ENCODE results near the gene ELSPBP1. TPM values are rescaled to one million over a fixed set of nuclear protein-coding genes. Genes with fewer than 3 reads are reported as not detected.

ELSPBP1 gene
- total and polyA plus RNA-seq, 4 donors, result 0.74 TPM; not detected in 3

DNA sequence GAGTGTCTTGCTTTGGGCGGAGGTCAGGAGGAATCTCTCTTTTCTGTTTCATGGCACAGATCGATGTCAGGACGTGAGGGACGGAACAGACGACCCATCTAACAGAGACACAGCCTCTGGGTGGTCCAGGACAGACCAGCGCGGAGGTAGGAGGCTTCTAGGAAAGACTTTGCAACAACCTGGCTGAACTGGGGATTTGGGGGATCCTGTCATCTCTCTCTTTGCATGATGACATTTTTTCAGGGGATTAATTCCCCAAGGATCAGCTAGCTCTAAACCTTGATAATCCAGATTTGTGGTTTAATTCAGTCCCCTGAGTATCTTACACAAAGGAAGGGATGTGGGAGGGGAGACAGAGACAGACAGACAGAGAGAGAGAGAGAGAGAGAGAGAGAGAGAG is 35.0 kb downstream of the ELSPBP1 start:
- H3K9me3 ChIP-seq (ENCODE audit: control insufficient read depth, low read length), result no peaks in the 10 kb centered on the region
- H3K36me3 ChIP-seq (ENCODE audit: control insufficient read depth in 1 of 2, insufficient read depth in 2 of 2, low read length in 1 of 2), result no peaks in the 10 kb centered on the region
- no peak for ATAC-seq (ENCODE audit: low FRiP score)
- intact Hi-C loops (cut with DNase I), result no loop called here
- DNase-seq, result no peak
- no peak overlapping the region for H3K27ac ChIP-seq (ENCODE audit: low read depth in 1 of 2, low read length in 2 of 2)
- H3K4me1 ChIP-seq (ENCODE audit: control insufficient read depth in 1 of 2, insufficient read depth in 2 of 2, low read length in 2 of 2), result no peaks in the 10 kb centered on the region
- 76 to 83% methylated on average over 7 of the region's 7 CpGs for WGBS, 2 donors
- no peak overlapping the region for H3K4me3 ChIP-seq (ENCODE audit: low read length in 2 of 2)
- H3K27me3 ChIP-seq (ENCODE audit: control insufficient read depth in 1 of 2, insufficient read depth in 2 of 2, low read length in 1 of 2), result no peaks in the 10 kb centered on the region

GRCh38 chr19:48030073-48030472 is 35.6 kb downstream of the ELSPBP1 start:
- DNase-seq (no peak), ATAC-seq (ENCODE audit: low FRiP score) (no peak)
- Histone ChIP-seq H3K36me3 (ENCODE audit: control insufficient read depth in 1 of 2, insufficient read depth in 2 of 2, low read length in 1 of 2) (no peaks in the 10 kb centered on the region), H3K4me3 (ENCODE audit: low read length in 2 of 2) (no peak overlapping the region), H3K4me1 (ENCODE audit: control insufficient read depth in 1 of 2, insufficient read depth in 2 of 2, low read length in 2 of 2) (no peaks in the 10 kb centered on the region), H3K27ac (ENCODE audit: low read depth in 1 of 2, low read length in 2 of 2) (no peak overlapping the region), H3K9me3 (ENCODE audit: control insufficient read depth, low read length) (no peaks in the 10 kb centered on the region), H3K27me3 (ENCODE audit: control insufficient read depth in 1 of 2, insufficient read depth in 2 of 2, low read length in 1 of 2) (no peaks in the 10 kb centered on the region)
- WGBS, 2 donors, result 56 to 59% methylated on average over 10 of the region's 10 CpGs
- intact Hi-C loops (cut with DNase I), result no loop called here

DNA sequence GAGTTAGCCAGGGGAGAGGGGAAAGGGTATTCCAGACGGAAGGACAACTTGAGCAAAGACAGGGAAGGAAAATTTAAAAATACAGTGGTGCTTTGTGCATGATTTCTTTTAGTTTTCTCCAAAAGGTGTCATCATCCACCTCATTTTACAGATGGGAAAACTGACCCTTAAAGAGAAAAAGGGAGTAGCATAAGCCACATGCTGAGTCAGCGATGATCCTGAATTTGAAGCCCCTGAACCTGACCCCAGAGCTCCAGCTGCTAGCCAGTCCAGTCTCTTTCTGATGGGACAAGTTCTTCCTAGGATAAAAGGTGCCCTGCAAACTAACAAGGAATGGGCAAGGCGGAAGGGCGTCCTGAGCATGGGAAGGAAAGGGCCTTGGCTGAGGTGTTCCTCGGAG is 39.2 kb downstream of the ELSPBP1 start:
- 65 to 71% methylated on average over 5 of the region's 5 CpGs for WGBS, 2 donors
- H3K27me3 ChIP-seq (ENCODE audit: control insufficient read depth in 1 of 2, insufficient read depth in 2 of 2, low read length in 1 of 2), result no peaks in the 10 kb centered on the region
- ATAC-seq (ENCODE audit: low FRiP score) (no peak), DNase-seq (no peak)
- no peak overlapping the region for H3K27ac ChIP-seq (ENCODE audit: low read depth in 1 of 2, low read length in 2 of 2)
- H3K4me3 ChIP-seq (ENCODE audit: low read length in 2 of 2), result no peak overlapping the region
- no peaks in the 10 kb centered on the region for H3K4me1 ChIP-seq (ENCODE audit: control insufficient read depth in 1 of 2, insufficient read depth in 2 of 2, low read length in 2 of 2)
- H3K36me3 ChIP-seq (ENCODE audit: control insufficient read depth in 1 of 2, insufficient read depth in 2 of 2, low read length in 1 of 2), result no peaks in the 10 kb centered on the region
- H3K9me3 ChIP-seq (ENCODE audit: control insufficient read depth, low read length), result no peaks in the 10 kb centered on the region
- intact Hi-C loops (cut with DNase I), result no loop called here

- no peak for DNase-seq
- no peaks in the 10 kb centered on the region for H3K36me3 ChIP-seq (ENCODE audit: control insufficient read depth in 1 of 2, insufficient read depth in 2 of 2, low read length in 1 of 2)
- 90% methylated on average over 2 of the region's 2 CpGs for WGBS, 2 donors
- no peak for ATAC-seq (ENCODE audit: low FRiP score)
- no peak overlapping the region for H3K27ac ChIP-seq (ENCODE audit: low read depth in 1 of 2, low read length in 2 of 2)
- H3K4me3 ChIP-seq (ENCODE audit: low read length in 2 of 2), result no peak overlapping the region
- H3K4me1 ChIP-seq (ENCODE audit: control insufficient read depth in 1 of 2, insufficient read depth in 2 of 2, low read length in 2 of 2), result no peaks in the 10 kb centered on the region
- no peaks in the 10 kb centered on the region for H3K9me3 ChIP-seq (ENCODE audit: control insufficient read depth, low read length)
- intact Hi-C loops (cut with DNase I), result no loop called here
- no peaks in the 10 kb centered on the region for H3K27me3 ChIP-seq (ENCODE audit: control insufficient read depth in 1 of 2, insufficient read depth in 2 of 2, low read length in 1 of 2)
Observed at GRCh38 chr19:48036765-48037164, 42.3 kb downstream of the ELSPBP1 start.

- intact Hi-C loops (cut with DNase I), result no loop called here
- H3K36me3 ChIP-seq (ENCODE audit: control insufficient read depth in 1 of 2, insufficient read depth in 2 of 2, low read length in 1 of 2), result no peaks in the 10 kb centered on the region
- no peak for ATAC-seq (ENCODE audit: low FRiP score)
Observed at GRCh38 chr19:48041877-48042580, 47.6 kb downstream of the ELSPBP1 start.

GRCh38 chr19:48043675-48044258 is 49.3 kb downstream of the ELSPBP1 start, which contains the start of gene CABP5:
Gene CABP5 (minus strand): TSS chr19:48044079. CDS start chr19:48043922, 157 bp downstream.
- WGBS, 2 donors, result 84 to 86% methylated on average over 10 of the region's 10 CpGs

More at GRCh38 chr19:48041877-48042580, 47.6 kb downstream of the ELSPBP1 start:
- Histone ChIP-seq H3K4me1 (ENCODE audit: control insufficient read depth in 1 of 2, insufficient read depth in 2 of 2, low read length in 2 of 2) (no peaks in the 10 kb centered on the region), H3K27me3 (ENCODE audit: control insufficient read depth in 1 of 2, insufficient read depth in 2 of 2, low read length in 1 of 2) (no peaks in the 10 kb centered on the region), H3K4me3 (ENCODE audit: low read length in 2 of 2) (no peak overlapping the region), H3K27ac (ENCODE audit: low read depth in 1 of 2, low read length in 2 of 2) (no peak overlapping the region), H3K9me3 (ENCODE audit: control insufficient read depth, low read length) (no peaks in the 10 kb centered on the region)
- DNase-seq, result no peak
- WGBS, 2 donors, result 55% methylated on average over 2 of the region's 2 CpGs

DNA sequence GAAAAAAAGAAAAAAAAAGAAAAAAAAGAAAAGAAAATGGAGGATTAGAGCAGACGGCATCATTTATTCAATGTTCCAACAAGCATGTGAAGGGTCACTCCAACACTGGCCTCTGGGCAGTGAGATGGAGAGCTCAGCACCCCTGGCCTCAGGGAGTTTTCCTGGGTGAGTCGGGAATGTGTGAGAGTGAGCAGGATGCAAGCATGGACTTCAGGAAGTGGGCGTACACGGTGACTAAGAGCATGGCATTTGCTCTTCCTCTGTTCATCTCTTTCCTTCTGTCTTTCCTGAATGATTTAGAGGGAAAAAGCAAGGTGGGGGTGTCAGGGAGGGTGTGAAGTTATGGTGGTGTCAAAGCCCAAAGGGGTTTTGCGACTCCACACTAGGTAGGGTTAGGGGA is 50.1 kb downstream of the ELSPBP1 start:
- 83 to 88% methylated on average over 5 of the region's 5 CpGs for WGBS, 2 donors
- no peaks in the 10 kb centered on the region for H3K4me1 ChIP-seq (ENCODE audit: control insufficient read depth in 1 of 2, insufficient read depth in 2 of 2, low read length in 2 of 2)
- H3K36me3 ChIP-seq (ENCODE audit: control insufficient read depth in 1 of 2, insufficient read depth in 2 of 2, low read length in 1 of 2), result no peaks in the 10 kb centered on the region
- intact Hi-C loops (cut with DNase I), result no loop called here
- no peak overlapping the region for H3K4me3 ChIP-seq (ENCODE audit: low read length in 2 of 2)
- no peak overlapping the region for H3K27ac ChIP-seq (ENCODE audit: low read depth in 1 of 2, low read length in 2 of 2)
- DNase-seq (no peak), ATAC-seq (ENCODE audit: low FRiP score) (no peak)
- no peaks in the 10 kb centered on the region for H3K27me3 ChIP-seq (ENCODE audit: control insufficient read depth in 1 of 2, insufficient read depth in 2 of 2, low read length in 1 of 2)
- no peaks in the 10 kb centered on the region for H3K9me3 ChIP-seq (ENCODE audit: control insufficient read depth, low read length)

More at GRCh38 chr19:48043675-48044258, 49.3 kb downstream of the ELSPBP1 start, which contains the start of gene CABP5:
- Histone ChIP-seq H3K27ac (ENCODE audit: low read depth in 1 of 2, low read length in 2 of 2) (no peak within 1 kb of the TSS), H3K9me3 (ENCODE audit: control insufficient read depth, low read length) (no peaks in the 10 kb centered on the region), H3K36me3 (ENCODE audit: control insufficient read depth in 1 of 2, insufficient read depth in 2 of 2, low read length in 1 of 2) (no peaks in the 10 kb centered on the region), H3K4me3 (ENCODE audit: low read length in 2 of 2) (no peak within 1 kb of the TSS), H3K27me3 (ENCODE audit: control insufficient read depth in 1 of 2, insufficient read depth in 2 of 2, low read length in 1 of 2) (no peaks in the 10 kb centered on the region), H3K4me1 (ENCODE audit: control insufficient read depth in 1 of 2, insufficient read depth in 2 of 2, low read length in 2 of 2) (no peaks in the 10 kb centered on the region)
- ATAC-seq (ENCODE audit: low FRiP score), result no peak
- no peak for DNase-seq
- intact Hi-C loops (cut with DNase I), result no loop called here

DNA sequence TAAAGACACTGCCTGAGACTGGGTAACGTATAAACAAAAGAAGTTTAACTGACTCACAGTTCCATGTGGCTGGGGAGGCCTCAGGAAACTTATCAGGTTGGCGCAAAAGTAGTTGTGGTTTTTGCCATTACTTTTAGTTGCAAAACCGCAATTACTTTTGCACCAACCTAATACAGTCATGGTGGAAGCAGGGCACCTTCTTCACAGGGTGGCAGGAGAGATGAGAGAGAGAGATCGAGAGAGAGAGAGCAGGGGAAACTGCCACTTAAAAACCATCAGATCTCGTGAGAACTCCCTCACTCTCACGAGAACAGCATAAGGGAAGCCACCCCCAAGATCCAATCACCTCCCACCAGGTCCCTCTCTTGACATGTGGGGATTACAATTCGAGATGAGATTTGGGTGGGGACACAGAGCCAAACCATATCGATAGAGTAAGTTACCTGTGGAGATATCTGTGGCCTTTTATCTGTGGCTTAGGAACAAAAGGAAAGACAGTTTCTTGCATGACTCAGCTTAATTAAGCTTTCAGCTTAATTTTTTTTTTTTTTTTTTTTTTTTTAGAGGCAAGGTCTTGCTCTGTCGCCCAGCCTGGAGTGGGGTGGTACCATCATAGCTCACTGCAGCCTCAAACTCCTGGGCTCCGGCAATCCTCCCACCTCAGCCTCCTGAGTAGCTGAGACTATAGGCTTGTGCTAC is 57.1 kb downstream of the ELSPBP1 start:
- Histone ChIP-seq H3K9me3 (ENCODE audit: control insufficient read depth, low read length) (no peaks in the 10 kb centered on the region), H3K36me3 (ENCODE audit: control insufficient read depth in 1 of 2, insufficient read depth in 2 of 2, low read length in 1 of 2) (peaks cover 2 to 9% of the 10 kb centered on the region in 2 donors), H3K4me3 (ENCODE audit: low read length in 2 of 2) (no peak overlapping the region), H3K27ac (ENCODE audit: low read depth in 1 of 2, low read length in 2 of 2) (no peak overlapping the region), H3K27me3 (ENCODE audit: control insufficient read depth in 1 of 2, insufficient read depth in 2 of 2, low read length in 1 of 2) (no peaks in the 10 kb centered on the region), H3K4me1 (ENCODE audit: control insufficient read depth in 1 of 2, insufficient read depth in 2 of 2, low read length in 2 of 2) (no peaks in the 10 kb centered on the region)
- intact Hi-C loops (cut with DNase I), result no loop called here
- DNase-seq (no peak), ATAC-seq (ENCODE audit: low FRiP score) (no peak)
- 88 to 91% methylated on average over 10 of the region's 10 CpGs for WGBS, 2 donors

Data from aorta (tissue), 5 donors.